NCI-H146 (cell line): ENCODE data around the gene TAOK1.
"Not testable (repeated sequence)": the region's sequence is repeated elsewhere in the genome, so short reads cannot be mapped to it uniquely, and the experiment has no call there.

Source experiments
- DNase-seq: peaks from one replicate; lab custom pipeline; 2025; lab: John Stamatoyannopoulos, UW

Gene TAOK1

GRCh38 chr17:29546830-29547229 lies 156.7 kb downstream of the TAOK1 start:
- DNase-seq: no peak

- DNase-seq: no peak
These were observed 159.2 kb downstream of the TAOK1 start for GRCh38 chr17:29549177-29549923.

DNA sequence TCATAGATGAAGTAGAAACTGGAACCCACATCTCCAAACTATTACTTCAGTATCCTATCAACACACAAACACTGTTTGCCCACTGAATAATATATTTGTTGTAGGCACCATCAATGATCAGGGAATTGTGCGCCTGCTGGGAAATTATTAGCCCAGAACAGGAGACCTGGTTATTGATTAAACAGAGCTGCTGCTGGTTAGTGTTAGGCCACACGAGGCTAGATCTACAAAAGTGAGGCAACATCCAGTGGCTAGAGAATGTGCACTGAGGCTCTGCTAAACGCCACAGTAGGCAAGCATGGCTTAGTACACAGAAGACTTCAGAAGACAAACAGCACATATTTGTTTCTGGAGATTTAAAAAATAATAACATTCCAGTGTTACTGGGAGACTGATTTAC lies 165.7 kb downstream of the TAOK1 start:
- no peak for DNase-seq

DNA sequence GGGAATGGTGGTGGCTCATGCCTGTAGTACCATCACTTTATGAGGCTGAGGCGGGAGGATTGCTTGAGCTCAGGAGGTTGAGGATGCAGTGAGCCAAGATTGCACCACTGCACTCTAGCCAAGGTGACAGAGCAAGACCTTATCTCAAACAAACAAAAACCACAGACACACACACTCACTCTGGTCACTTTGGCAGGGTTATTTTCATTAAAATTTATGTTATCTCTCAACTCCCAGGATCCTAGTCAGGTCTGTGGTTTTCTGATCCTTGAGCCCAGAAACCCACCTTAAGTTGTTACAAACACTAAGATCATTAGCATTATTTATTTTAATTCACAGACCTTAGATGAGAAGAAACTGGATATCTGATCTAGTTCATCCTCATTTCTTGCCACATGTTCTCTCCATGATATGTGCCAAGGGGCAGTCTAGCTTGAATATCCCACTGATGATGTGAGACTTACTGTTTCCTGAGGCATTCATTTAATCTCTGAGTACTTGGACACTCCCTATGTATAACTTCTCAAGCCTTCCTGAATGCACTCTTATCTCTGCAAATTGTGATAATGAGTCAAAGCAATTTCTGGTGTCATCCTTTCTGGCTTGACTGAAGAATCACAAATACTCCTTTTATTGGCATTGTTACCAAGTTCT lies 167.0 kb downstream of the TAOK1 start:
- DNase-seq: no peak

GRCh38 chr17:29557739-29558116 lies 167.6 kb downstream of the TAOK1 start:
- DNase-seq: no peak

- DNase-seq: not testable (repeated sequence)
These were observed 168.0 kb downstream of the TAOK1 start for GRCh38 chr17:29558139-29558538.

DNA sequence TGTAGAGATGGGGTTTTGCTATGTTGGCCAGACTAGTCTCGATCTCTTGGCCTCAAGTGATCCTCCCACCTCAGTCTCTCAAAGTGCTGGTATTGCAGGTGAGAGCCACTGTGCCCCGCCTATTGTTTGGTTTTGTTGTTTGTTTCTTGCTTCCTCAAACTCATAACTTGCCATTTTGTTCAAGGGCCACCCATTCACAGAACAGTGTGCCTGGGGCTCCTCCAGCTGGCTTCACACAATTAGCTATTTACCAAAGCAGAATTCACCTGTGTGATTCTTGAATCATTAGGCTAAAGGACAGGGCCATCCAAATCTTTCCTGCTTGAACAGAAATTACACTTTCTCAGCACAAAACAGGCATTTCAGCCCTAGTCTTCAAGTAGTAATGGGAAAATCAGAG lies 169.5 kb downstream of the TAOK1 start:
- DNase-seq: peak; percentile 7

- no peak for DNase-seq
These were observed 170.2 kb downstream of the TAOK1 start for GRCh38 chr17:29560316-29560715.

- DNase-seq: no peak
These were observed 171.7 kb downstream of the TAOK1 start for GRCh38 chr17:29561554-29562517.

GRCh38 chr17:29562615-29563014 lies 172.5 kb downstream of the TAOK1 start:
- DNase-seq: no peak

GRCh38 chr17:29563816-29564215 lies 173.7 kb downstream of the TAOK1 start:
- DNase-seq: peak; percentile 24

DNA sequence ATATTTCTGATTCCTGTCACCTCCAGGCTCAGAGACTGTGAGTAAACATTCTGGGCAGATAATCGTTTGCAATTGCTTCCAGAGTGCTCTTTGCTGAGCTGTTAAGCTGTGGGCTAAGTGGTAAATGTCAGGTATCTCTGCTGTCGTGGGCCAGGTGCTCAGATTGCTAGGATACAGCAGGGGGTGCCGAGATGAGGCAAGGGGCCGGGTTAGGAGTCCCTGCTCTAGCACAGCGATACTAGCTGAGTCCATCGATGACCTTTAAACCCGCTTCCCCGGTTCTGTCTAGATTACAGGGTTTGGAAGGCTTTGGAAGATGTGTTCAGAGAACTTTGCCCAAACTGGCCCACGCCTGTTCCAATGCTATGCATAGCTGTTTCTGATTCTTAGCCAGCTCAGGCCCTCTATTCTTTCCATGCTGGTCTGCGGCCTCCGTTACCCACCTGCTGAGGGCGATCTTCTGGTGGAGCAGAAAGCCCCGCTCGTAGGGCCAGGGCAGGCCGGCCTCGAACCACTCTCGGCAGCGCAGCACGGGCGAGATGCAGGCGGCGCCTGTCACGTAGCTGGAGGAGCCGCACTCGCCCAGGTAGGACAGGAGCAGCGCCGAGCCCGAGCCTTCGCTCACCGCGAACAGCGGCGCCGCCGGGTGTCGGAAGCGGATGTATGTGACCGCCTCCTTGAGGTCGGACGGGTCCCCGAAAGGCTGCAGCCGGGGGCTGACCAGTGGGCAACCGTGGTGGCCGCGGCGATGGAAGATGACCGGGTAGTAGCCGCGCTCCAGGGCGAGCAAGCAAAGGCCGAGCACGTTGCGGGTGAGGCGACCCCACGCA lies 175.7 kb downstream of the TAOK1 start:
- DNase-seq: peak; percentile 85

DNA sequence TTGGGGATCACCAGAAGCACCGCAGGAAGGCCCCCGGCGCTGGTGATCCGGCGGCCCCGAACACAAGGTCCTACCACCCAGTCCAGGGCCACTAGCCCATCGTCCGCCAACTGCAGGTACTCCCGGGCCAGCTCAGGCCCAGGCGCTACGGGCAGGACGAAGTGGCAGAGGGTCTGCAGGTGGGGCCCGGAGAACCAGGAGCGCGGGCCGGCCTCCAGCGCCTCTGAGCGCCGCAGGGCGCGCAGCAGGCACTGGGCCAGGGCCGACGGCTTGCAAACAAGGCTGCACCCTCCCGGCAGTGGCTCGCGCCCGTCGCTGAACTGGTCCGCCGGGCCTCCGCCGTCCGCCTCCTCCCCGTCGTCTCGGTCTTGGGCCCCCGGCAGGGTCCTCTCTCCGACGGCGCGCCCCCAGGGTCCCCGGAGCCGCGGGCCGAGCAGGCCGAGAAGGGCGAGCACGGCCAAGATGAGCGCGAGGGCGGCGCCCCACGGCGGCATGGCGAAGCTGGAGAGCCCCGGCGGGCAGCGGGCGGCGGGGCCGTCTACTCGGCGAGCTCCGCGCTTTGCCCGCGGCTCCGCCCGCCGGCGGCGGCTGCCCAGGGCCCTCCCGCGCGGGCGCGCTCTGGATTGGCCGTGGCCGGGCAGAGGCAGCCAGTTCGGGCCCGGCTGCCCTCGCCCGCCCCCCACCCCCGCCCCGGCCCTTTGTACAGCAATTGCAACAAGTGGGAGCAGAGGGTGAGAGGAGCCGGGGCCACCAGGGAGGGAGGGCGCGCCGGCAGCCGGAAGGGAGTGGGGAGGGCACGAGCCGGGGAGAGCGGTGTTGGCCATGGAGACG lies 176.5 kb downstream of the TAOK1 start, which contains the start of gene ABHD15:
Gene ABHD15 (minus strand): TSS at position 565 of the 831 bp plus-strand sequence. CDS start 71 bp downstream, at position 494.
- peak; percentile 79 for DNase-seq

DNA sequence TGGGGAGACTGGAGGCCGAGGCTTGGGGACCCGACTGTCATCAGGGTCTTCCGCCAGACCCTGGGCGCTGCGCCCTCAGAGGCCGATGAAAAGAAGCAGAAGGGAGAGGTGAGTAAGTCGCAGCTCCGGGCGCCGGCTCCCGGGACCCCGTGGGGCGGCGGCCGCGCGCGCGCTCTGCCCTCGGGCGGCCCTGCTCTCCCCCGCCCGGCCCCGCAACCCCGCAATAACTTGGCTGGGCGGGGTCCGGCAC lies 177.1 kb downstream of the TAOK1 start:
- DNase-seq: no peak

DNA sequence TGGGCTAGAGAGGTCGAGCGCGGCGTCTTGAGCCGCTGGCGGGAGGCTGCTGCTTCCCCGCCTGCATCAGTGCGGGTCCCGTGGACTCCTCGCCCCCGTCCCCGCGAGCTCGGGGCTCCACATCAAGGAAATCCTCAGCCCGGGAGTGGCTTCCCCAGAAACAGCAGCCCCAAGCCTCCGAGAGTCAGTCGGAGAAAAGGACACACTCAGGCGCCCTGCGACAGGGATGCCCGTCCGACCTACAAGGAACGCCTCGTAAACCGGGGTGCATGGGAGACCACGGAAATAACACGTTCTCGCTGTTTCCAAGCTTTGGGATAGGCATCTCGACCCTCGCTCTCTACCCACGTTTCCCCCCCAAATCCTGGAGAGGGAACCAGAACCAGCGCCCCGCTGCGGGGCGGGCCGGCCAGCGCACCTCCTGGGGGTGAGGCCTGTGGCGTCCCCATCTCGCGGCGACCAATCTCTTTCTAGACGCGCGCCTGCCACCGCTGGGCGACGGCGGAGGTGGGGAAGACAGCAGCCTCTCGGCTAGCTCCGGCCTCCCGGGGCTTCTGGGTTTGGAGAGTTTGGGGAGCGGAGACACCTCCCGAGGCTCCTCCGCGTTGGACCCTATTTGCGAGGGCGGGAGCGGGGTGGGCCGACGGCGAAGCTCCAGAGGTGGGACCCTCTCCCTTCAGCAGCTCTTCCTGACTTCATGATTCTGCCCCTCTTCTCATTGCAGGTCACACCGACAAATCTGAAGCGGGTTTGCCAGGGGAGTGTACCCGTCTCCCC lies 177.6 kb downstream of the TAOK1 start:
- DNase-seq: peak; percentile 65

- peak; percentile 88 for DNase-seq
These were observed 178.4 kb downstream of the TAOK1 start, which contains the start of gene TP53I13 for GRCh38 chr17:29568331-29569244. Gene TP53I13 (plus strand): TSS chr17:29568701. CDS start chr17:29568759, 58 bp downstream.

- no peak for DNase-seq
These were observed 179.2 kb downstream of the TAOK1 start for GRCh38 chr17:29569245-29569950.

- DNase-seq: no peak
These were observed 180.4 kb downstream of the TAOK1 start for GRCh38 chr17:29570521-29570920.
